ENCODE measurements around the gene PSMD2.

DNA sequence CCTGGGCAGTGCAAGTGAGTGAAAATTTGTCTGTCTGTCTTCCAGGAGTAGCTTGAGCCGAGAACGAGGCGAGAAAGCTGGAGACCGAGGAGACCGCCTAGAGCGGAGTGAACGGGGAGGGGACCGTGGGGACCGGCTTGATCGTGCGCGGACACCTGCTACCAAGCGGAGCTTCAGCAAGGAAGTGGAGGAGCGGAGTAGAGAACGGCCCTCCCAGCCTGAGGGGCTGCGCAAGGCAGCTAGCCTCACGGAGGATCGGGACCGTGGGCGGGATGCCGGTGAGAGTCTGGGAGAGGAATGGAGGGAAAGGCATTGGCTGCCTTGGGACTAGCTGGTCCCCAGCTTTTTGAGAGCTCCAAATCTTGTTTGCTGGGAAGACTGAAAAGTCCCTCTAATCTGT, 28.1 kb downstream of the PSMD2 start:
- TF ChIP-seq CTCF (IDR thresholded peaks at IDR 0.05; ENCODE audit: extremely low read depth in 1 of 2, insufficient read depth in 1 of 2, low read depth in 1 of 2, low read length in 2 of 2) (no peak), FOS (IDR thresholded peaks at IDR 0.05; ENCODE audit: borderline replicate concordance, insufficient read depth, low read length) (no peak), EZH2 (IDR thresholded peaks at IDR 0.05; ENCODE audit: borderline replicate concordance, low read depth, low read length, severe bottlenecking) (no peak), POLR2AphosphoS5 (IDR thresholded peaks at IDR 0.05; ENCODE audit: insufficient read depth, low read depth, low read length) (no peak), MYC (IDR thresholded peaks at IDR 0.05; ENCODE audit: low read depth, low read length) (no peak), POLR2A (IDR thresholded peaks at IDR 0.05; ENCODE audit: low read depth, low read length) (no peak), JUN (IDR thresholded peaks at IDR 0.05; ENCODE audit: borderline replicate concordance, insufficient read depth, insufficient read length, low read depth) (no peak), GATA2 (IDR thresholded peaks at IDR 0.05; ENCODE audit: insufficient read depth, insufficient read length, low read depth, low read length) (no peak)
- TF ChIP-seq, protein P1, sequence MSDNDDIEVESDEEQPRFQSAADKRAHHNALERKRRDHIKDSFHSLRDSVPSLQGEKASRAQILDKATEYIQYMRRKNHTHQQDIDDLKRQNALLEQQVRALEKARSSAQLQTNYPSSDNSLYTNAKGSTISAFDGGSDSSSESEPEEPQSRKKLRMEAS (IDR thresholded peaks at IDR 0.05; ENCODE audit: insufficient read depth, insufficient read length), result no peak

Data from endothelial cell of umbilical vein (primary cell).